Heart left ventricle (tissue), 13 donors: ENCODE data around the gene PDZD8.

Experiments
- CTCF ChIP-seq, 12 donors: fragments of 200-600 bp; sonication (generic) in 4 of 12; IDR thresholded peaks; one replicate each; pipeline versions ENCODE4 v1.5.0 to v1.8.0; 2018 to 2022; ENCODE audit warnings: antibody characterized with exemption in 12 of 12, mild to moderate bottlenecking in 5 of 12
- POLR2A ChIP-seq, 2 donors: fragments of 450-650 bp; IDR thresholded peaks; one replicate each; pipeline ENCODE4 v1.6.1; 2017; ENCODE audit warnings: antibody characterized with exemption in 2 of 2, mild to moderate bottlenecking in 2 of 2, moderate library complexity in 2 of 2
- donor health status: ischemic (EF 13 %, LVEDD 7.1; RV severe dilation, severe dysfunction).
- donor health status: DM: no; HTN: yes; CAD: no.
- donor health status: DM: no; HTN: no; CAD: no.
- donor health status: ischemic (EF 25% LVEDD 6.9; RV normal size, moderate dysfunction).
- donor health status: ischemic (EF 25% LVEDD 5.7; RV mildly dilated, moderate dysfunction).
- donor health status: ischemic (EF 35%, LVEDD 5.7; RV mildly dilated, moderate dysfunction).
- donor health status: nonischemic (EF 11% LVEDD 7.7; RV severe dilation, severe dysfunction).
- donor health status: DM: yes; HTN: yes; CAD: no.
- donor health status: PGD.
- donor health status: ischemic (EF 29% LVEDD 5.4; RV normal size, mild dysfunction).
- donor health status: nonischemic (EF 23%, LVEDD 6.1; RV moderate dilation, normal function).

GRCh38 chr10:117239721-117240620 lies 135.3 kb downstream of the PDZD8 start:
- TF ChIP-seq CTCF (IDR thresholded peaks at IDR 0.05) (no peak), POLR2A (IDR thresholded peaks at IDR 0.05) (no peak)
